ENCODE data around the gene ALOX5.
A peak's percentile ranks its signal among the peaks of the same experiment; 100 is the strongest.
"Not testable (repeated sequence)": the region's sequence is repeated elsewhere in the genome, so short reads cannot be mapped to it uniquely, and the experiment has no call there.

Gene ALOX5

DNA sequence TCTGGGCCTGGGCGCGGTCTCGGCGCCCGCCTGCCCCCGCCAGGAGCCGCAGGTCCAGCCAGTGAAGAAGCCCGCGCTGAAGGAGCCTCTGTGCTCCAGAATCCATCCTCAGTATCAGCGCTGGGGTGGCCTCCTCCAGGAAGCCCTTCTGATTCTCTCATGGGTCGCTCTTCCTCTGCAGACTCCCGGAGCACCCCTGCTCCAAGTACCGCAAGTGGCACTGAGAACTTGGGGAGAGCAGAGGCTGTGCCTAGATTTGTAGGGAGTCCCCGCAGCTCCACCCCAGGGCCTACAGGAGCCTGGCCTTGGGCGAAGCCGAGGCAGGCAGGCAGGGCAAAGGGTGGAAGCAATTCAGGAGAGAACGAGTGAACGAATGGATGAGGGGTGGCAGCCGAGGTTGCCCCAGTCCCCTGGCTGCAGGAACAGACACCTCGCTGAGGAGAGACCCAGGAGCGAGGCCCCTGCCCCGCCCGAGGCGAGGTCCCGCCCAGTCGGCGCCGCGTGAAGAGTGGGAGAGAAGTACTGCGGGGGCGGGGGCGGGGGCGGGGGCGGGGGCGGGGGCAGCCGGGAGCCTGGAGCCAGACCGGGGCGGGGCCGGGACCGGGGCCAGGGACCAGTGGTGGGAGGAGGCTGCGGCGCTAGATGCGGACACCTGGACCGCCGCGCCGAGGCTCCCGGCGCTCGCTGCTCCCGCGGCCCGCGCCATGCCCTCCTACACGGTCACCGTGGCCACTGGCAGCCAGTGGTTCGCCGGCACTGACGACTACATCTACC lies at the start of gene ALOX5:
Gene ALOX5, plus strand, starts transcription at position 641 of the 774 bp plus-strand sequence. Its CDS starts 64 bp downstream, at position 705.
- DNase-seq = peak; percentile 64

DNA sequence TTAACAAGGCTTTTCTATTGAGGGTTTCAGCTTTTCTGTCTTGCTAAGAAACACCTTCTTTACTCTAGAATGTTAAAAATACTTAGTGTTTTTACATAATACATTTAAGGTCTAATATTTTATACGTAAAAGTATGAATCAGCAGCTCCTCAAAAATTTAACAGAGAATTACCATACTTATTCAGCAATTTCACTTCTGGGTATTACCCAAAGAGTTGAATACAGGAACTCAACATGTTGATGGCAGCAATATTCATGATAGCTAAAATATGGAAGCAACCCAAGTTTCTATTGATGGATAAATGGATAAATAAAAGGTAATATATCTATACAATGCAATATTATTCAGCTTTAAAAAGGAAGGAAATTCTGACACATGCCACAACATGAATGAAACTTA lies 48.9 kb upstream of the ALOX5 start:
- no peak for DNase-seq

DNA sequence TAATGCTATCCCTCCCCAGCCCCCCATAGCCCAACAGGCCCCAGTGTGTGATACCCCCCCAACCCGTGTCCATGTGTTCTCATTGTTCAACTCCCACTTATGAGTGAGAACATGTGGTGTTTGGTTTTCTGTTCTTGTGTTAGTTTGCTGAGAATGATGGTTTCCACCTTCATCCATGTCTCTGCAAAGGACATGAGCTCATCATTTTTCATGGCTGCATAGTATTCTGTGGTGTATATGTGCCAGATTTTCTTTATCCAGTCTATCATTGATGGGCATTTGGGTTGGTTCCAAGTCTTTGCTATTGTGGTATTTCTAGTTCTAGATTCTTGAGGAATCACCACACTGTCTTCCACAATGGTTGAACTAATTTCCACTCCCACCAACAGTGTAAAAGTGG lies 47.2 kb upstream of the ALOX5 start:
- DNase-seq = not testable (repeated sequence)

GRCh38 chr10:45331824-45332223 lies 42.2 kb upstream of the ALOX5 start:
- DNase-seq = not testable (repeated sequence)

- no peak for DNase-seq
Observed at GRCh38 chr10:45339894-45340293, 34.1 kb upstream of the ALOX5 start.

GRCh38 chr10:45340420-45340819 lies 33.6 kb upstream of the ALOX5 start:
- not testable (repeated sequence) for DNase-seq

DNA sequence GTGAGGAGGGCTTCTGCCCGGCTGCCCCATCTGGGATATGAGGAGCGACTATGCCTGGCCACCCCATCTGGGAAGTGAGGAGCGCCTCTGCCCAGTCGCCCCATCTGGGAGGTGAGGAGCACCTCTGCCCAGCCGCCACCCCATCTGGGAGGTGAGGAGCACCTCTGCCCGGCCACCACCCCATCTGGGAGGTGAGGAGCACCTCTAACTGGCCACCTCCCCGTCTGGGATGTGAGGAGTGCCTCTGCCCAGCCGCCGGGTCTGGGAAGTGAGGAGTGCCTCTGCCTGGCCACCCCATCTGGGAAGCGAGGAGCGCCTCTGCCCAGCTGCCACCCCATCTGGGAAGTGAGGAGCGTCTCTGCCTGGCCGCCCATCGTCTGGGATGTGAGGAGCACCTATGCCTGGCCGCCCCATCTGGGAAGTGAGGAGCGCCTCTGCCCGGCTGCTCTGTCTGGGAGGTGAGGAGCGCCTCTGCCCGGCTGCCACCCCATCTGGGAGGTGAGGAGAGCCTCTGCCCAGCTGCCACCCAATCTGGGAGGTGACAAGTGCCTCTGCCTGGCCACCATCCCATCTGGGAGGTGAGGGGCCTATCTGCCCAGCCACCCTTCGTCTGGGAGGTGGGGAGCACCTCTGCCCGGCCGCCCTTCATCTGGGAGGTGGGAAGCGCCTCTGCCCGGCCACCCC lies 27.2 kb upstream of the ALOX5 start:
- not testable (repeated sequence) for DNase-seq

GRCh38 chr10:45347464-45347863 lies 26.6 kb upstream of the ALOX5 start:
- not testable (repeated sequence) for DNase-seq

GRCh38 chr10:45348196-45348765 lies 25.7 kb upstream of the ALOX5 start:
- not testable (repeated sequence) for DNase-seq

GRCh38 chr10:45353186-45353585 lies 20.8 kb upstream of the ALOX5 start:
- DNase-seq = no peak

GRCh38 chr10:45354261-45354660 lies 19.8 kb upstream of the ALOX5 start:
- no peak for DNase-seq

- DNase-seq = no peak
Observed at GRCh38 chr10:45355494-45355893, 18.5 kb upstream of the ALOX5 start.

DNA sequence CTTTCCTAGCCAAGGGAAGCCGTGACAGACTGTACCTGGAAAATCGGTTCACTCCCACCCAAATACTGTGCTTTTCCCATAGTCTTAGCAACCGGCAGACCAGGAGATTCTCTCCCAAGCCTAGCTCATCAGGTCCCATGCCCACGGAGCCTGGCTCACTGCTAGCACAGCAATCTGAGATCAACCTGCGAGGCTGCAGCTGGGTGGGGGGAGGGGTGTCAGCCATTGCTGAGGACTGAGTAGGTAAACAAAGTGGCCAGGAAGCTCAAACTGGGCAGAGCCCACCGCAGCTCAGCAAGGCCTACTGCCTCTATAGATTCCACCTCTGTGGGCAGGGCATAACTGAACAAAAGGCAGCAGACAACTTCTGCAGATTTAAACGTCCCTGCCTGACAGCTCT lies 15.1 kb upstream of the ALOX5 start:
- not testable (repeated sequence) for DNase-seq

GRCh38 chr10:45361983-45362799 lies 11.8 kb upstream of the ALOX5 start:
- not testable (repeated sequence) for DNase-seq

DNA sequence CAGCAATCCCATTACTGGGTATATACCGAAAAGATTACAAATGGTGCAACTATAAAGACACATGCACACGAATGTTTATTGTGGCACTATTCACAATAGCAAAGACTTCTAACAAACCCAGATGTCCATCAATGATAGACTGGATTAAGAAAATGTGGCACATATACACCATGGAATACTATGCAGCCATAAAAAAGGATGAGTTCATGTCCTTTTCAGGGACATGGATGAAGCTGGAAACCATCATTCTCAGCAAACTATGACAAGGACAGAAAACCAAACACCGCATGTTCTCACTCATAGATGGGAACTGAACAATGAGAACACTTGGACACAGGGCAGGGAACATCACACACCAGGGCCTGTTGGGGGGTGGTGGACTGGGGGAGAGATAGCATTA lies 6.4 kb upstream of the ALOX5 start:
- DNase-seq = not testable (repeated sequence)

- DNase-seq = no peak
Observed at GRCh38 chr10:45368181-45368580, 5.8 kb upstream of the ALOX5 start.

DNA sequence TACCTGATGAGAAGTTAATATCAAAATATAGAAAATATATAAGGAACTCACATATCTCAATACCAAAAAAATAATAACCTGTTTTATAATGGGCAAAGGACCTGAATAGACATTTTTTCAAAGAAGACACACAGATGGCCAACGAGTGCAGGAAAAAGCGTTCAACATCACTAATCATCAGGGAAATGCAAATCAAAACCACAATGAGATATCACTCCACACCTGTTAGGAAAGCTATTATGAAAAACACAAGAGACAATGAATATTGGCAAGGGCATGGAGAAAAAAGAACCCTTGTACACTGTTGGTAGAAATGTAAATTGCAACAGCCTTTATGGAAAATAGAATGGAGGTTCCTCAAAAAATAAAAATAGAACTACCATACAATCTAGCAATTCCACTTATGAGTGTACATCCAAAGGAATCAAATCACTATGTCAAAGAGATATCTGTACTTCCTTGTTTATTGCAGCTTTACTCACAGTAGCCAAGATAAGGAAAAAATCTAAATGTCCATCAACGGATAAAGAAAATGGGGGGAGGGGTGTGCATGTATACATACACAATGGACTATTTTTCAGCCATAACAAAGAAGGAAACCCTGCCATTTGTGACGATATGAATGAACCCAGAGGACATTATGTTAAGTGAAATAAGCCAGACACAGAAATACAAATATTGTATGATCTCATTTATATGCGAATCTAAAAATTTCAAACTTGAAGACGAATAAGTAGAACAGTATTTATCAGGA lies 3.6 kb upstream of the ALOX5 start:
- no peak for DNase-seq

GRCh38 chr10:45371560-45371959 lies 2.5 kb upstream of the ALOX5 start:
- no peak for DNase-seq

DNA sequence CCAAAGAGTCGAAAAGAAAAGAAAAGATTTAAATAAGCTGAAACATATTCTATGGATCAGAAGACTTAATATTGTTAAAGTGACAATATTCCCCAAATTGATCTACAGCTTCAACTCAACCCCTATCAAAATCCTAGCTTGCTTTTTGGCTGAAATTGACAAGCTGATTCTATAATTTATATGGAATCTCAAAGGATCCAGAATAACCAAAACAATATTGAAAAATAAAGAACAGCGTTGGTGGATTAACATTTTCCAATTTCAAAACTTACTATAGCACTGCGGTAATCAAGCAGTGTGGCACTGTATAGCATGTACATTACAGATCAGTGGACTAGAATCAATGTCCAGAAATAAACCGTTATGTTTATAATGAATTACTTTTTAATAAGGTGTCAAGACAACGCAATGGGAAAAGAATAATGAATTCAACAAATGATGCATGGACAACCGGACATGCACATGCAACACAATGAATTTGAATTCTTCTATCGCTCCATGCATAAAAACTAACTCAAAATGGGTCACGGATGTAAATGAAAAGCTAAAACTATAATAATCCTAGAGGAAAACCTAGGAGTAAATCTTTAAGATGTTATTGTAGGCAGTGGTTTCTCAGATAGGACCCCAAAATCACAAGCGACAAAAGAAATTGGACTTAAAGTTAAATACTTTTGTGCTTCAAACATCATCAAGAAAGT lies 1.6 kb upstream of the ALOX5 start:
- DNase-seq = no peak

DNA sequence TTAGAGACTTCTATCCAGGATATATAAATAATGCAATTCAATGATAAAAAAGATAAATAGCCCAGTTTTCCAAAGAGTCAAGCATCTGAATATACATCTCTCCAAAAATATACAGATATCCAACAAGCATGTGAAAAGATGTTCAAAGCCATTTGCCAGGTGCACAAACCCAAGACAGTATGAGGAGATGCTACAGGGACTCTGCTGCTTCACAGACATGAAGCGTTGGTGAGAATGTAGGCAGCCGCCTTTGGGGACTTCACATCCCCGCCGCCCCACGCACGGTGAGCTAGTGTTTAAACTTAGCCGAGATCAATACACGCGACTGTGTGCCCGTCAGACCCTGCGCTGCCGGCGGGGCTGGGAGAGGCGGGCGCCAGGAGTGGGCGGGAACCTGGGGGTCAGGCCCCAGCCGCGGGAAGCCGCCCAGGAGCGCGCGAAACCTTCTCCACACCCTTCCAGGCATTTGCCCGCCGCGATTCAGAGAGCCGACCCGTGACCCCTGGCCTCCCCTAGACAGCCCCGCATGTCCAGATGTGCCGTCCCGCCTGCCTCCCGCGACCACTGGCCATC lies 927 bp upstream of the ALOX5 start:
- no peak for DNase-seq

DNA sequence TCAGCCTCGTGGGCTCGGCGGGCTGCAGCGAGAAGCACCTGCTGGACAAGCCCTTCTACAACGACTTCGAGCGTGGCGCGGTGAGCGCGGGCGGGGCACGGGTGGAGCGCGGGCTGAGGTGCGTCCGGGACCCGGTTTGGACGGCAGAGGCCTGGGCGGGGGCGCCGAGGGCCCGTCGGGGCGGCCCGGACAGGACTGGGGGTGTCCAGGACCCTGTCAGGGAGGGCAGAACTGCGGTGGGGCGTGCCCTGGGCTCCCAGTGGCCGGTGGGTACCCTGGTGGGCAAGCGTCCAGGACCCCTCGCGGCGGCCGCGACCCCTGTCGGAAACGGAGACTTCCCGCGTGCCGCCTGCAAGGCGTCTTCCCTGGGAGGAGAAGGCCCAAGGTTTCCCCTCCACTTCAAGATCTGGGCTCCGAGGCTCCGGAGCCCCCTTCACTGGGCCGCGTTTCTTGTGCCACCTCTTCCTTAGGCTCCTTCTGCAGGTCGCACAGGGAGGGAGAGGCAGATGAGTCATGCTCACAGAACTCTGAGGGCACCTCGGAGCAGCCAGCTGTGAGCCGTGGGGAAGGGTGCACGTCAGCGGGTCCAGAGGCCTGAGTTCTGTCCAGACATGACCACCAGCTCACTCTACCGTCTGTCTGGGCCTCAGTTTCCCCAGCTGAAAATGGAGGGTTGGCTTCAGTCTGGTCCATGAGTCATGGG lies 485 bp downstream of the ALOX5 start:
- no peak for DNase-seq
